Activated CD4-positive, alpha-beta T cell treated with anti-CD3 and anti-CD28 coated beads, Interleukin-2, amount 50 U/mL, for 48 hours (primary cell): ENCODE measurements around the gene CD82.
A peak's percentile ranks its signal among the peaks of the same experiment; 100 is the strongest.

Experiments
- DNase-seq, 2 experiments: peaks; one replicate each; pipeline ENCODE4 v3.0.0-alpha.2; 2020

CD82 gene

DNA sequence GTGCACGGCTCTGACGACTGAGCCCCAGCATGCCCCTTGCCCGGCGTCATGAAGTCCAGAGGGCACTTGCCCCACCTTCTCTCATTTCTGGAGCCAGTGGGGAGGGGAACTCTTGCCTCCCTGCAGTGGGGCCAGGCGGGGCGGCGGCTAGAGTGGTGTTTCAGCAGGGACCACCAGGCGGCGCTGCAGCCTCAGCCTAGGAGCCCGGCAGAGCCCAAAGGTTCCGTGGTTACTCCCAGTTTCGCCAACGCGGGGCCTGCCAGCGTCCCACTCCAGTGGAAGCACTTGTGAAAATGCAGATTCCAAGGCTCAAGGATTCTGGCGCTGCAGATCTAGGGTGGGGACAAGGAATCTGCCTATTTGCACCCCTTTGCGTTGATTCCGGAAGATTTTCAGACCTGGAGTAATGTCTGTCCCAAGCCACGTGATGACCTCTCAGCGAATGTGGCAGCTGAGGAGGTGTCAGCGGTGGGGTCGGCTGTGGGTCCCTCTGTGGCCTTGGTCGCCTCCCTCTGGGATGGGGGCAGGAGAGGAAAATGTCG, 55.7 kb downstream of the CD82 start:
- DNase-seq, result peak; percentile 71 to 75

GRCh38 chr11:44621784-44622183, 56.3 kb downstream of the CD82 start:
- DNase-seq, result peak in 1 of 2 experiments; percentile 3

DNA sequence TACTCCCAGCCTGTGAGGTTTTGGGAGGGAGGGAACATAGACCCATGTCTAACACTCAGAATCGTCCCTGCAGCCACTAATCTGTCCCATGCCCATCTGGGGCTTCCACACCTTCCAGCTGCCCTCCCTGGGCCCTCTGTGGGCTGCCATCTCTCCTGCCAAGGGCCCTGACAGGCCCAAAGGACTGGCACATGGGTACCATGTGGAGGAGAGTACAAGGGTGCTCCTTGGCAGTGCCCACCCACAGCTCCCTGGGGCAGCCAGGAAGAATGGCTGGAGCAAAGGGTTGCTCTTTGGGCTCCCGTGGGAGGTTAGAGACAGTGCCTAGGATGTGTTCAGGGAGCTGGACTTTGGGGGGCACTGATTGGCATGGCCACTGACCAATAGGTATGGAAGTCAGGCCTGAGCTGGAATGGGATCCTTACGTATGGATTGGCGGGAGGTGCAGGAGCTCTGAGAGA, 56.8 kb downstream of the CD82 start:
- DNase-seq, result peak in 1 of 2 experiments; percentile 12

GRCh38 chr11:44622721-44623258, 57.3 kb downstream of the CD82 start:
- DNase-seq, result peak in 1 of 2 experiments; percentile 7

- DNase-seq, result peak in 1 of 2 experiments; percentile 10
These were observed 57.9 kb downstream of the CD82 start for GRCh38 chr11:44623341-44623730.

- DNase-seq, result peak in 1 of 2 experiments; percentile 13
These were observed 58.4 kb downstream of the CD82 start for GRCh38 chr11:44623731-44624491.

DNA sequence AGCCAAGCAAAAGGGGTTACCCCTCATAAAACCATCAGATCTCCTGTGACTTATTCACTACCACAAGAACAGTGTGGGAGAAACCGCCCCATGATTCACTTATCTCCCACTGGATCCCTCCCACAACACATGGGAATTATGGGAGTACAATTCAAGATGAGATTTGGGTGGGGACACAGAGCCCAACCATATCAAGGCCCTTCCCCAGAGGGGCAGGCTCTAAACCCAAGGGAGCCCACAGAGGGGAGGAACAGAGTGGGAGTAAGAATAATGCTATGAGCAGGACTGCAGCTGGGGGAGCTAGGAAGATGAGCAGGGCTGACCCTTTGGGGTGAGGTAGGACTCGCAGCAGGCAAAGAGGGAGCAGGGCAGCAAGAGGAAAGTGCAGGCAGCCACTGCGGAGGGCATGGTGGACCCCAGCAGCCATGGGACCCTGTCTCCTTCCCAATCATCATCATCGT, 59.3 kb downstream of the CD82 start:
- DNase-seq, result peak in 1 of 2 experiments; percentile 6

DNA sequence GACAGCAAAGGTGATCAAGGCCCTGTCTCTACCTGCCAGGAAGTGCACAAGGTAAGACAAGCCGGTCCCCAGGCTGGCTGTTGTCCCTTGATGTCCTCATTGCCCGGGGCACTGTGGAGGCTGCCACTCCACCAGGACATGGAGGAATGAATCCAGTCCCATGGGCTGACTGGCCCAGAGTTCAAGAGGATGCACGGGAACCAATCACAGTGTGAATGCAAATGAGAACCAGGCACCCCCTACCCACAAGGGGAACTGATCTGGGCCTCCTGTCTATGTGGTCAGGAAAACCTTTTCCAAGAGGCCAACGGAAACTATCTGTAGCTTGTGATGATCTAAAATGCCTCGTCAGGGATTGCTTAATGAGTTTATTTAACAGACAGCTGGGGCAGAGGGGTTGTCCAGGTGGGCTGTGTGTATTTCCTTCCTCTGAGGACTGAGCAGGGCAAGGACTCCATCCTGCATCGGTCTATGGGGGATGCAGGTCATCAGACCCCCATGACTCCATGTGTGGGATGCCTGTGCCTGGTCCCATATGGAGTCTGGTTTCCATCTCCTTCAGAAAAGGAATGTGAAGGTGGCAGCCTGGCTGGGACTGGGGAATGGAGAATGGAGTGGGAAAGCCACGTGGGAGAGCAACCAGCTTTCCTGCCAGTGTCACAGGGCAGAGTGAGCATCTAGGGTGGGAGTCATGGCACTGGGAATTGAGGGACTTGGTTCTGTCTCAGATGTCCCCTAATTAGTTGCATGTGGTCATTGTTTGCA, 60.5 kb downstream of the CD82 start:
- DNase-seq, result peak in 1 of 2 experiments; percentile 5

DNA sequence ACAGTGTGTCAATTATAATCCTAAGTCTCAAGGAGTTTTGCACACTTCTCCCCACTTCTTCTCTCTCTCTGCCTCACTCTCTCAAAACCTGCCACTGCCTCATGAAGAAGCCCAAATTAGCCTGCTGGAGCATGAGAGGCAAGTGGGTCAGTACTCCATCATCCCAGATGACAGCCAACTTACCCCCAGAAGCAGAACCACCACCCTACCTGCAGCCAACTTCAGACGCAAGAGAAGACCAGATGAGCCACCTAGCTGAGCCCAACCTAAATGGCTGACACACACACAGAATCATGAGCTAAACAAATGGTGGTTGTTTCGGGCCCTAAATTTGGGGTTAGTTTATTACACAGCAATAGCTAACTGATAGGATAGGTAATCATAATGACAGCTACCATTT, 61.2 kb downstream of the CD82 start:
- DNase-seq, result no peak

DNA sequence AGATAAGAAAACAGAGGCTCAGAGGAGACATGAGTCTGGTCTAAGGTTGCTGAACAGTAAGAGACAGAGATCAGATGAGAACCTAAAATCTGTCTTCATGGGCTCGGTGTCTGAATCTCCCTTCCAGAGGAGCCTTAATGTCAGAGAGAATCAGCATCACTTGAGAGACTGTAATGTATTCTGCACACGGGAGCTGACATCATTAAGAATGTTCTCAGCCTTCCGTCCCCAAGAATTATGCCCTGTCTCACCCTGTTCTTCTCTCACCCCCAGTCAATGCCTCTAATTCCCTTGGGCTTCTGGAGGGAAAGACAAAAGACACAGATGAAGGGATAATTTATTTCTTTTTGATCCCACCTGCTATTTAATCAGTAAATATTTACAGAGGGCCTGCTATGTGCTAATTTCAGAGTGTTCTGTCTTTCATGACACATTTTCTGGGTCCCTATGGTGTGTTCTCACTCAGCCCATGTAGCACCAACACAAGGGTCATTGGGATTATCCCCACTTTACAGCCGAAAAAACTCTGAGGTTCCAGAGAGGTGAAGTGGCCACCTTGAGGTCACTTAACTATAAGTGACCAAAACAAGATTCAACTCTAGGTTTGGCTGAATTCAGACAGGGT, 61.8 kb downstream of the CD82 start:
- no peak for DNase-seq

- DNase-seq, result no peak
These were observed 62.7 kb downstream of the CD82 start for GRCh38 chr11:44627911-44628729.

DNA sequence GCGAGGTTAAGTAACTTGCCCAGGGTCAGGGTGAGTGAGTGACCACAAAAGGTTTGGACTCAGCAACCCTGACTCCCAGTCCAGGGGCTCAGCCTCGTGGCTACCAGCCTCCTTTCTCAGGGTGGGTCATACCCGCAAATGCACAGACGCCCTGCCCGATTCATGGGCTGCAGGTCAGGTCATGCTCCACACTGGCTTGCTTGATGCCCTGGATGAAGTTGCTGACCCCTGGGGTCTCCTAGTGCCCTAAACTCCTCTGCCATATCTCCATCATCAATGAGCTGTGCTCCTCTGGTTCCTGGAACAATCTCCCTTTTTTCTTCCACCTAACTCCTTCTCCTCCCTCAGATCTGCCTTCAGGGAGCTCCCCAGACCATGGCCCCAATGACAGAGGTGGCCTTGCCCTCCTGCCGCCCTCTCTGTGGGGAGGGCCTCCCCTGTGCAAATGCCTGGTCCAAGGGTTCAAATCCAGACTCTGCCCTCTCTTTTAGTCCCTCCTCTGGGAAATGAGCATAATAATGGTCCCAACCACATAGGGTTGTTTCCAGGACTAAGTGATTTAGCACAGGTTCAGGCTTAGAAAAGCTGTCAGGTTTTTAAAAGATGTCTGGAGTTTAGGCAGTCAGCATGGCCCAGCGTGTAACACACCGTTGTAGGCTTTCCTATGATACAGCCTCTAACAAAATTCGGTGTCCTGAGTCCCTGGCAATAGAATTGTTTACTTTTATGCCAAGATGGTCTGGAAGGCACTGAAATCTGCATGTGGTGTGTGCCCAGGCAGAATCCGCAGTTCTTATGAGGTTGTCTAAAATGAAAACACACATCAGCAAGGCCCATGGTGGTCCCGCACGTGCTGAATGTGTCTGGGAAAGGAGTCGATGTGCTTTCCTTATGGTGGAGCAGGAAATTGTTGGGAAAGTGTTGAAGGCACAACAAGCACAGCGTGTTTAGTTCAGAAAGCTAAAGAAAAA, 63.6 kb downstream of the CD82 start:
- DNase-seq, result peak in 1 of 2 experiments; percentile 1

- DNase-seq, result no peak
These were observed 64.4 kb downstream of the CD82 start for GRCh38 chr11:44629732-44630345.

DNA sequence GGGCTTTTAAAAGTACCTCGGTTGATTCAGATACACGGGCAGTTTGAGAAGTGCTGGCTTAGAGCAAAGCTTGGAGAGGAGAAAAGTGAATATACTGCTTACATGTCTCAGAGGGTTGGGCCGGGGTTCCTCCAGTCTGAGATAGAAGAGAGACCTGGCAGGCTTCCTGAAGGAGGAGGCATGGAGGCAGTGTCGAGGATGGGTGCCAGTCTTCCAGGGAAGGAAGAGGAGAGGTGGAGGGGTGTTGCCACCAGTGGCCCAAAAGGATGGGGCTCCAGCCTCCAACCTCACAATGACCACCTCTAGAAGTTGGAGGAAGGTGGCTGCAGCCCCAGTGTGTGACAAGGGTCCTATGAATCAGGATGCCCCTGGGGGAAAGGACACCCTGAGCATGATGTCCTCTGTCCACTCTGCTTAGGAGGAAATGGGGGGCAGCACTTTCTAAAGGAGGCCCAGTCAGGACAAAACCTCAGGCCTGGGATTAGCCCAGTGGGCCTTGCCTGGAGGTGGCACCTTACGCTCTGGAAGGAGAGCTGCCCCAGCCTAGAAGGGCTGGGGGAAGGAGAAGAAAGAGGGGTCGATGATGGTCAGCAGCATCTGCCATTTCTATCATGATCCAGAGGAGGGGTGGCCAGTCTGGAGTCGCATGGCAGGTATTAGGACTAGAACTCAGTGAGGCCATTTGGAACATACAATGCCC, 65.2 kb downstream of the CD82 start:
- no peak for DNase-seq

GRCh38 chr11:44631831-44632230, 66.4 kb downstream of the CD82 start:
- DNase-seq, result no peak

- DNase-seq, result peak; percentile 49 to 59
These were observed 67.1 kb downstream of the CD82 start for GRCh38 chr11:44632466-44633123.

GRCh38 chr11:44633641-44634040, 68.2 kb downstream of the CD82 start:
- DNase-seq, result no peak

- no peak for DNase-seq
These were observed 69.2 kb downstream of the CD82 start for GRCh38 chr11:44634401-44635281.
